ENCODE measurements around the gene KIAA1958. TPM values are rescaled to one million over a fixed set of nuclear protein-coding genes. Genes with fewer than 3 reads are reported as not detected.
A peak's percentile ranks its signal among the peaks of the same experiment; 100 is the strongest.
"Not testable (repeated sequence)": the region's sequence is repeated elsewhere in the genome, so short reads cannot be mapped to it uniquely, and the experiment has no call there.

KIAA1958 gene
- polyA plus RNA-seq, 3 donors: 1.9 to 4.2 (median 1.9) TPM

DNA sequence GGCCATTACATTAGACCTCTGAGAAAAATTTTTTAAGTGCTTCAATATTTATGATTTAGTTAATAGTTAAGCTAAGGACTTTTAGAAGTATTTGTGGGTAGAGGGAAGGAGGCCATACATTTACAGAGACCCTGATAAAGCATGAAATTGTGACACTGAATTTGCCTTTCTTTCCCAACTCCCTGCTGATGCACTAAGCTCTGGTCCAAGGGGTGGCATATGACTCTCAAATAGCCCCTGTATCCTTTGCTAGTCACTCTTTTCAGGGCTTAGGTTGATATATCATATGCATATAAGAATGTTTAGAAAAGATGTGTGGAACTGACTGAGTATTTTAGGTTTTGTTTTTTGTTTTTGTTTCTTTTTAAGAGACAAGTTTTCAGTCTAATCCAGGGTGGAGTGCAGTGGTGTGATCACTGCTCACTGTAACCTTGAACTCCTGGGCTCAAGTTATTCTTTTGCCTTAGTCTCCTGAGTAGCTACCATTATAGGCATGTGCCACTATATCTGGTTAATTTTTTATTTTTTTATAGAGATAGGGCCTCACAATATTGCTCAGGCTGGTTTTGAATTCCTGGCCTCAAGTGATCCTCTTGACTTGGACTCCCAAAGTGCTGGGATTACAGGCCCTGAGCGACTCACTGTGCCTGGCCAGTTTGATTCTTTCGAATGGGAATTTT, 20.5 kb downstream of the KIAA1958 start:
- no CpG with 5 or more reads among the region's 2 CpGs for WGBS (ENCODE audit: insufficient coverage)
- Histone ChIP-seq H3K4me2 (replicated peaks; ENCODE audit: extremely low read depth, low read length, poor library complexity, severe bottlenecking) (no peak overlapping the region), H4K20me1 (ENCODE audit: insufficient read depth, low read length) (no peaks in the 10 kb centered on the region), H3K4me3 (replicated peaks in 1 of 3; ENCODE audit: low read depth in 2 of 3, low read length in 3 of 3) (no peak overlapping the region), H3K27me3 (ENCODE audit: control insufficient read depth in 2 of 2, insufficient read depth in 2 of 2, low read length in 2 of 2) (no peaks in the 10 kb centered on the region), H3K9me3 (replicated peaks in 1 of 2; ENCODE audit: control insufficient read depth in 1 of 2, insufficient read depth in 1 of 2, low read length in 2 of 2) (no peaks in the 10 kb centered on the region), H3K36me3 (replicated peaks in 1 of 2; ENCODE audit: control insufficient read depth in 1 of 2, insufficient read depth in 2 of 2, low read length in 2 of 2) (no peaks in the 10 kb centered on the region), H3K9ac (ENCODE audit: insufficient read depth, low read length, poor library complexity, severe bottlenecking) (no peak overlapping the region), H3K4me1 (ENCODE audit: control insufficient read depth in 1 of 2, insufficient read depth in 2 of 2, low read length in 2 of 2) (no peaks in the 10 kb centered on the region), H3K79me2 (ENCODE audit: insufficient read depth, low read length) (peaks cover 35% of the 10 kb centered on the region), H2AFZ (ENCODE audit: insufficient read depth, low read depth, low read length, poor library complexity, severe bottlenecking) (no peak overlapping the region), H3K27ac (ENCODE audit: low read depth in 1 of 2, low read length in 2 of 2) (no peak overlapping the region)
- intact Hi-C loops (cut with micrococcal nuclease): no loop called here
- DNase-seq: no peak
- Mint-ChIP-seq H3K36me3 (peaks cover 0 to 2% of the 10 kb centered on the region in 2 donors), H3K4me3 (no peak overlapping the region), H3K4me1 (no peaks in the 10 kb centered on the region), H3K9me3 (peaks cover 0 to 1% (median 0%) of the 10 kb centered on the region in 7 donors), H3K27ac (peak overlapping the region in 3 of 7 donors; percentile 67 to 83 (median 72)), H3K27me3 (ENCODE audit: low read depth in 3 of 3) (peaks cover 0 to 4% (median 0%) of the 10 kb centered on the region in 3 donors)
- TF ChIP-seq, protein P1, sequence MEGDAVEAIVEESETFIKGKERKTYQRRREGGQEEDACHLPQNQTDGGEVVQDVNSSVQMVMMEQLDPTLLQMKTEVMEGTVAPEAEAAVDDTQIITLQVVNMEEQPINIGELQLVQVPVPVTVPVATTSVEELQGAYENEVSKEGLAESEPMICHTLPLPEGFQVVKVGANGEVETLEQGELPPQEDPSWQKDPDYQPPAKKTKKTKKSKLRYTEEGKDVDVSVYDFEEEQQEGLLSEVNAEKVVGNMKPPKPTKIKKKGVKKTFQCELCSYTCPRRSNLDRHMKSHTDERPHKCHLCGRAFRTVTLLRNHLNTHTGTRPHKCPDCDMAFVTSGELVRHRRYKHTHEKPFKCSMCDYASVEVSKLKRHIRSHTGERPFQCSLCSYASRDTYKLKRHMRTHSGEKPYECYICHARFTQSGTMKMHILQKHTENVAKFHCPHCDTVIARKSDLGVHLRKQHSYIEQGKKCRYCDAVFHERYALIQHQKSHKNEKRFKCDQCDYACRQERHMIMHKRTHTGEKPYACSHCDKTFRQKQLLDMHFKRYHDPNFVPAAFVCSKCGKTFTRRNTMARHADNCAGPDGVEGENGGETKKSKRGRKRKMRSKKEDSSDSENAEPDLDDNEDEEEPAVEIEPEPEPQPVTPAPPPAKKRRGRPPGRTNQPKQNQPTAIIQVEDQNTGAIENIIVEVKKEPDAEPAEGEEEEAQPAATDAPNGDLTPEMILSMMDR (IDR thresholded peaks at IDR 0.05): no peak

DNA sequence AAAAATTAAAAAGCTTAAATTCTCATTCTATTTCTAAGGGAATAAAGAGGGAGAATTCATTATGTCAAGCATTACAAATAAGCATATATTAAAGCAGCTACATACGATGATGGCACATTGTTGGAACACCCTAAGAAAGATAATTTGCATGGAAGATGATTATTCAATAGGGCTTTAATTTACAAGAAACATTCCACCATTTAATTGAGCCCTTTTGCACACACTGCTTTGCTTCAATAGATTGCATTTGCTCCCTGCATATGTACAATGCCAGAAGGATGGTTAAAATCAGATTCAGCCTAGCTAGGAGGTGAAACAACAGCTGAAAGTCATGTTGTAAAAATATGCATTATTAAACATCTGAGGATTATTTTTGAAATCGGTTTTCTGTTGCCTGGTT, 21.8 kb downstream of the KIAA1958 start:
- TF ChIP-seq, protein P1 (IDR thresholded peaks at IDR 0.05): no peak
- Mint-ChIP-seq H3K27me3 (ENCODE audit: low read depth in 3 of 3) (peaks cover 0 to 1% (median 0%) of the 10 kb centered on the region in 3 donors), H3K27ac (no peak overlapping the region), H3K9me3 (no peaks in the 10 kb centered on the region), H3K4me1 (no peaks in the 10 kb centered on the region), H3K36me3 (no peaks in the 10 kb centered on the region), H3K4me3 (no peak overlapping the region)
- H3K27ac ChIP-seq (ENCODE audit: low read depth in 1 of 2, low read length in 2 of 2): no peak overlapping the region
- H3K9ac ChIP-seq (ENCODE audit: insufficient read depth, low read length, poor library complexity, severe bottlenecking): no peak overlapping the region
- no peaks in the 10 kb centered on the region for H3K9me3 ChIP-seq (replicated peaks in 1 of 2; ENCODE audit: control insufficient read depth in 1 of 2, insufficient read depth in 1 of 2, low read length in 2 of 2)
- H3K4me1 ChIP-seq (ENCODE audit: control insufficient read depth in 1 of 2, insufficient read depth in 2 of 2, low read length in 2 of 2): no peaks in the 10 kb centered on the region
- H3K4me2 ChIP-seq (replicated peaks; ENCODE audit: extremely low read depth, low read length, poor library complexity, severe bottlenecking): no peak overlapping the region
- no peaks in the 10 kb centered on the region for H3K36me3 ChIP-seq (replicated peaks in 1 of 2; ENCODE audit: control insufficient read depth in 1 of 2, insufficient read depth in 2 of 2, low read length in 2 of 2)
- H3K79me2 ChIP-seq (ENCODE audit: insufficient read depth, low read length): peaks cover 28% of the 10 kb centered on the region
- DNase-seq: no peak
- H4K20me1 ChIP-seq (ENCODE audit: insufficient read depth, low read length): no peaks in the 10 kb centered on the region
- no CpG with 5 or more reads among the region's 2 CpGs for WGBS (ENCODE audit: insufficient coverage)
- no peak overlapping the region for H2AFZ ChIP-seq (ENCODE audit: insufficient read depth, low read depth, low read length, poor library complexity, severe bottlenecking)
- H3K27me3 ChIP-seq (ENCODE audit: control insufficient read depth in 2 of 2, insufficient read depth in 2 of 2, low read length in 2 of 2): no peaks in the 10 kb centered on the region
- intact Hi-C loops (cut with micrococcal nuclease): no loop called here
- H3K4me3 ChIP-seq (replicated peaks in 1 of 3; ENCODE audit: low read depth in 2 of 3, low read length in 3 of 3): no peak overlapping the region

DNA sequence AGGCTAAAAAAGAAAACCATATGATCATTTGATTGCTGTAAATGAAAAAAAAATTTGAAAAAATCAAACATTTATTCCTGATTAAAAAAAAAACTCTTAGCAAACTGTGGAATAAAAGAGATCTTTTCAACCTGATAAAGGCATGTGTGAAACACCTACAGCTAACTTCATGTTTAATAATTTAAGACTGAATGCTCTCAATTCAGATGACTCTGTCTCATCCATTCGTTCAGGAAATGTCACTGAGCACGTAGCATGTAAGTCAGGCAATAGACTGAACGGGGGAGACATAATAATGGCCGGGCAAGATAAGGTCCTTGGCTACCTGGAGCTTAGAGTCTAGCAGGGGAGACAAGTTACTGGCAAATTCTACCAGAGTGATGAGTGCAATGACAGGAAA, 25.8 kb downstream of the KIAA1958 start:
- H2AFZ ChIP-seq (ENCODE audit: insufficient read depth, low read depth, low read length, poor library complexity, severe bottlenecking); H3K9me3 Mint-ChIP-seq; H3K4me1 ChIP-seq (ENCODE audit: control insufficient read depth in 1 of 2, insufficient read depth in 2 of 2, low read length in 2 of 2); H4K20me1 ChIP-seq (ENCODE audit: insufficient read depth, low read length); DNase-seq; H3K9me3 ChIP-seq (replicated peaks in 1 of 2; ENCODE audit: control insufficient read depth in 1 of 2, insufficient read depth in 1 of 2, low read length in 2 of 2); H3K4me1 Mint-ChIP-seq; H3K27ac Mint-ChIP-seq; H3K36me3 Mint-ChIP-seq; H3K4me3 Mint-ChIP-seq; intact Hi-C loops (cut with micrococcal nuclease); H3K9ac ChIP-seq (ENCODE audit: insufficient read depth, low read length, poor library complexity, severe bottlenecking); H3K27ac ChIP-seq (ENCODE audit: low read depth in 1 of 2, low read length in 2 of 2); H3K4me2 ChIP-seq (replicated peaks; ENCODE audit: extremely low read depth, low read length, poor library complexity, severe bottlenecking); H3K36me3 ChIP-seq (replicated peaks in 1 of 2; ENCODE audit: control insufficient read depth in 1 of 2, insufficient read depth in 2 of 2, low read length in 2 of 2); H3K27me3 Mint-ChIP-seq (ENCODE audit: low read depth in 3 of 3); H3K27me3 ChIP-seq (ENCODE audit: control insufficient read depth in 2 of 2, insufficient read depth in 2 of 2, low read length in 2 of 2); H3K4me3 ChIP-seq (replicated peaks in 1 of 3; ENCODE audit: low read depth in 2 of 3, low read length in 3 of 3): not testable (repeated sequence)
- peaks cover 11% of the 10 kb centered on the region for H3K79me2 ChIP-seq (ENCODE audit: insufficient read depth, low read length)
- no CpG with 5 or more reads among the region's 4 CpGs for WGBS (ENCODE audit: insufficient coverage)

Data from CD14-positive monocyte (primary cell).